Fibroblast of villous mesenchyme (primary cell): ENCODE data around the gene EXOC3L4. TPM values are rescaled to one million over a fixed set of nuclear protein-coding genes. Genes with fewer than 3 reads are reported as not detected.

Experiments
- DNase-seq: peaks from one replicate; pipeline ENCODE4 v3.0.0-alpha.2; 2010; ENCODE audit warnings: low read depth
- H3K4me3 ChIP-seq: 2 replicates; pipeline ENCODE4 v1.5.1; 2011; ENCODE audit warnings: low read depth, mild to moderate bottlenecking, low read length
- total RNA-seq: library from RNA; depleted of rRNA; stranded (reverse); fragments of >200 nt; gene quantifications from 2 replicates; pipeline ENCODE4 v1.2.3, GENCODE V29; 2012
- TF ChIP-seq, protein P1 (sequence below): IDR thresholded peaks from 2 replicates; pipeline ENCODE4 v1.5.1; 2012; ENCODE audit warnings: low read depth, mild to moderate bottlenecking, low read length; ENCODE audit not compliant: insufficient read depth

The EXOC3L4 gene
- total RNA-seq, 1 donor, result not detected

- TF ChIP-seq, protein P1, sequence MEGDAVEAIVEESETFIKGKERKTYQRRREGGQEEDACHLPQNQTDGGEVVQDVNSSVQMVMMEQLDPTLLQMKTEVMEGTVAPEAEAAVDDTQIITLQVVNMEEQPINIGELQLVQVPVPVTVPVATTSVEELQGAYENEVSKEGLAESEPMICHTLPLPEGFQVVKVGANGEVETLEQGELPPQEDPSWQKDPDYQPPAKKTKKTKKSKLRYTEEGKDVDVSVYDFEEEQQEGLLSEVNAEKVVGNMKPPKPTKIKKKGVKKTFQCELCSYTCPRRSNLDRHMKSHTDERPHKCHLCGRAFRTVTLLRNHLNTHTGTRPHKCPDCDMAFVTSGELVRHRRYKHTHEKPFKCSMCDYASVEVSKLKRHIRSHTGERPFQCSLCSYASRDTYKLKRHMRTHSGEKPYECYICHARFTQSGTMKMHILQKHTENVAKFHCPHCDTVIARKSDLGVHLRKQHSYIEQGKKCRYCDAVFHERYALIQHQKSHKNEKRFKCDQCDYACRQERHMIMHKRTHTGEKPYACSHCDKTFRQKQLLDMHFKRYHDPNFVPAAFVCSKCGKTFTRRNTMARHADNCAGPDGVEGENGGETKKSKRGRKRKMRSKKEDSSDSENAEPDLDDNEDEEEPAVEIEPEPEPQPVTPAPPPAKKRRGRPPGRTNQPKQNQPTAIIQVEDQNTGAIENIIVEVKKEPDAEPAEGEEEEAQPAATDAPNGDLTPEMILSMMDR, result no peak
- H3K4me3 ChIP-seq, result no peak overlapping the region
- peak; percentile 59 for DNase-seq
These were observed 26.8 kb downstream of the EXOC3L4 start for GRCh38 chr14:103121121-103121845.

DNA sequence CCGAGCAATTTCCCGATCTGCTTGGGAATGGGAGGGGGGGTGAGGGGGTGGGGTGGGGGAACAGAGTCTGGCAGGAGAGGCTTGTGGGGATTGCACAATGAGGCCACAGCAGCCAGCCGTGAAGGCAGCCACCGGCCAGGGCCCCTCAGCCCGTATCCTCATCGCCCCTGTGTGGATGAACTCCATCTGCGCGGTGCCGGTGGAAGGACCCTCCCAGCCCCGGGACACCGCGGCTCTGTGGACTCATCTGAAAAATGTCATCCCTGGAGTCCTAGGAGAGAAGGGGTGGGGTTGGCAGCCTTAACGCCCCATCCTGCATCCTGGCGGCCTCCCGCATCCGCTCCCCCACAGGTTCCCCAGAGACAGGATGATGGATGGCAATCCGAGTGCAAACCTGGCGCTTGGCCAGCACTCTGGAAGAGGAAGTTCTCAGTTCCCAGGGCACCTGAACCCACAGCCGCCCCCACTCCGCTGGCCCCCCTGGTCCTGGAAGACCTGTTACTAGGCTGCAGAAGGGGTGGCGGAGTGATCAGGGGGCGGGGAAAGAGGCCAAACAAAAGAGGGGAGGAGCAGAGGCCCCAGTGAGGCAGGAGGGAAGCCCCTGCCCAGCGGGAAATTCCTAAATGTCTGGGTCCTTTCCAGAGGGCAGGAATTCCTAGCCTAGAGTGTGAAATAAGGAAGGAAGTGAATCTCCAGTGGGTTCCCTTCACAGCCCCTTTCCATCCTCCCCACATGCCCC is 27.5 kb downstream of the EXOC3L4 start:
- peak; percentile 68 for DNase-seq
- H3K4me3 ChIP-seq, result no peak overlapping the region
- TF ChIP-seq, protein P1, result no peak

DNA sequence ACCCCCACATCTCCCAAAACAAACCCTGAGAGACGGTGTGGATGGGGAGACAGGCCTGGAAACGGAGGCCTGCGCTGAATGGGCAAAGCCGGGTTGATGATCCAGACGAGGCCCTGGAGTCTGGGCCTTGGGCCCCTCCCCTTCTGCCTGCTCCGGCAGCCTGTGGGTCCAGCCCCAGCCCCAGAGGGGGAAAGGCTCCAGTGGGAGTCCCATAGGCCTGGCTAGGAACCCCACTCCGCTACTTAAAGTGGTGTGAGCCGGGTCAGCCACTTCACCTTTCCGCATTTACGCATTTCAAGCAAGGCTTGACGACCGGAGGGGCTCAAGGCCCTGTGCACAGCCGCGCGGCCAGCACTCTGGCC is 28.0 kb downstream of the EXOC3L4 start:
- TF ChIP-seq, protein P1, result no peak
- peak overlapping the region; percentile 1 for H3K4me3 ChIP-seq
- no peak for DNase-seq

- TF ChIP-seq, protein P1, result no peak
- H3K4me3 ChIP-seq, result peak within 1 kb of the TSS; percentile 54
- DNase-seq, result no peak
These were observed 28.6 kb downstream of the EXOC3L4 start, which contains the start of gene TNFAIP2 for GRCh38 chr14:103122947-103123633. TSS of gene TNFAIP2 (plus strand) at chr14:103123461. CDS start at chr14:103126458, 2,997 bp downstream.

- peak overlapping the region; percentile 54 for H3K4me3 ChIP-seq
- TF ChIP-seq, protein P1, result peak; percentile 44
- DNase-seq, result peak; percentile 58
These were observed 29.3 kb downstream of the EXOC3L4 start for GRCh38 chr14:103123634-103124500.

DNA sequence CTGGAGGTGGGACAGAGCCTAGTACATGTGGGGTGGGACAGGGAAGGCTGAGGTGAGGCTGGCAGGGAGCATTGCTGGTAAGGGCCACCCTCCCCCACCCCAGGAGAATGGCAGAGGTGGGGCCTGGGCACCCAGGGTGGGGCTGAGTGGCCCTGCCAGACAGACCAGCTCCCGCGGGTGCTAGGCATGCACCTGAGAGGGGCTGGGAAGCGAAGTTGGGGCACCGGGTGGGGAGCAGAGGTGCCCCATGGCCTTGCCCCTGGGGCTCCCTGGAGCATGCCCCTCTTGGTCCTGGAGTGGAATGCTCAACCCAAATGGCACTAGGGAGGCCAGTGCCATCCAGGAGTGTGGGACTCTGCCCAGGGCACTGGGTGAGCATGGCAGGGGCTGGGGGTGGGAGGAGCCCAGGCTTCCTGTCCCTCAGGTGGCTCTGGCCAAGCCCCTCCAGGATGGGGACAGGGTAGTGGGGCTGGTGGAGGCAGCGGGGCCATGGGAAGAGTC is 30.0 kb downstream of the EXOC3L4 start:
- TF ChIP-seq, protein P1, result no peak

More for the DNA sequence above, 30.0 kb downstream of the EXOC3L4 start:
- DNase-seq, result no peak
- H3K4me3 ChIP-seq, result peak overlapping the region; percentile 54
